Peyer's patch (tissue), 4 donors: ENCODE data around the gene VANGL1. TPM values are rescaled to one million over a fixed set of nuclear protein-coding genes. Genes with fewer than 3 reads are reported as not detected.
A peak's percentile ranks its signal among the peaks of the same experiment; 100 is the strongest.

Experiments
- DNase-seq, 3 donors: peaks; one replicate each; pipeline ENCODE4 v3.0.0-alpha.2; 2017 to 2019
- H3K27ac ChIP-seq, 4 donors: fragments of 200-600 bp; sonication (generic); one replicate each; pipeline ENCODE4 v1.5.1; 2016 to 2019
- H3K27me3 ChIP-seq, 2 donors: fragments of 200-600 bp; sonication (generic); one replicate each; pipeline ENCODE4 v1.5.1; 2019
- H3K36me3 ChIP-seq, 3 donors: fragments of 200-600 bp; sonication (generic); one replicate each; pipeline ENCODE4 v1.5.1; 2016 to 2019
- H3K4me1 ChIP-seq, 4 donors: fragments of 200-600 bp; sonication (generic); one replicate each; pipeline ENCODE4 v1.5.1; 2016 to 2019
- H3K4me3 ChIP-seq, 4 donors: fragments of 200-600 bp; sonication (generic); 1 replicate in 3 of 4; 2 replicates in 1 of 4; pipeline ENCODE4 v1.5.1; 2016 to 2019; ENCODE audit warnings: mild to moderate bottlenecking in 1 of 4
- H3K9me3 ChIP-seq, 4 donors: fragments of 200-600 bp; sonication (generic); one replicate each; pipeline ENCODE4 v1.5.1; 2016 to 2019; ENCODE audit warnings: mild to moderate bottlenecking in 1 of 4
- POLR2A ChIP-seq, 2 donors: fragments of 450-650 bp; IDR thresholded peaks; one replicate each; pipeline ENCODE4 v1.5.1; 2017; ENCODE audit warnings: antibody characterized with exemption in 2 of 2, mild to moderate bottlenecking in 2 of 2, moderate library complexity in 2 of 2
- total RNA-seq, 4 donors: library from RNA; depleted of rRNA; stranded (reverse); fragments of >200 nt; gene quantifications; one replicate each; pipeline ENCODE4 v1.1.0, GENCODE V29; 2016
- TF ChIP-seq, protein P1 (sequence below), 6 experiments: fragments of 450-650 bp in 4 of 6; fragments of 200-600 bp in 2 of 6; sonication (generic) in 1 of 6; IDR thresholded peaks; one replicate each; pipeline ENCODE4 v1.5.1; 2017 to 2019; ENCODE audit warnings: antibody characterized with exemption in 6 of 6, mild to moderate bottlenecking in 3 of 6, moderate library complexity in 1 of 6

VANGL1 gene
- total RNA-seq, 4 donors from 2014 or later = 6.2 to 10.7 (median 7.3) TPM

DNA sequence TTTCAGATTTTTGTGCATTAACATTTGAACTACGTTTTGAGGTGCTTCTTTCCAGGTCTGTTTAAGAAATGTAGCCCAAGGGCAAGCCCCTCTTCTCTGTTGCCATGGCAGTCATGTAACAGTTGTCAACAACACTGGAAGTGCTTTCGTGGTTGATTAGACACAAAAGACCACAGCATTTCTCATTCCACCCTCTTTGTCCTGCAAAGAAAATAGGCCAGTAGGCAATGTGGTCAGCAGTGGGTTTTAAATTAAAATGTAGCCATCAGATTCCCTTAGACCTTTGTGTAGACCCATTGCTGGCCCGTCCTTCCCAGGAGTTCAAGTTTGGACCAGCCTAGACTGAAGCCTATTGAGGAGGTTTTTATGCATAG is 35.4 kb downstream of the VANGL1 start:
- TF ChIP-seq, protein P1, sequence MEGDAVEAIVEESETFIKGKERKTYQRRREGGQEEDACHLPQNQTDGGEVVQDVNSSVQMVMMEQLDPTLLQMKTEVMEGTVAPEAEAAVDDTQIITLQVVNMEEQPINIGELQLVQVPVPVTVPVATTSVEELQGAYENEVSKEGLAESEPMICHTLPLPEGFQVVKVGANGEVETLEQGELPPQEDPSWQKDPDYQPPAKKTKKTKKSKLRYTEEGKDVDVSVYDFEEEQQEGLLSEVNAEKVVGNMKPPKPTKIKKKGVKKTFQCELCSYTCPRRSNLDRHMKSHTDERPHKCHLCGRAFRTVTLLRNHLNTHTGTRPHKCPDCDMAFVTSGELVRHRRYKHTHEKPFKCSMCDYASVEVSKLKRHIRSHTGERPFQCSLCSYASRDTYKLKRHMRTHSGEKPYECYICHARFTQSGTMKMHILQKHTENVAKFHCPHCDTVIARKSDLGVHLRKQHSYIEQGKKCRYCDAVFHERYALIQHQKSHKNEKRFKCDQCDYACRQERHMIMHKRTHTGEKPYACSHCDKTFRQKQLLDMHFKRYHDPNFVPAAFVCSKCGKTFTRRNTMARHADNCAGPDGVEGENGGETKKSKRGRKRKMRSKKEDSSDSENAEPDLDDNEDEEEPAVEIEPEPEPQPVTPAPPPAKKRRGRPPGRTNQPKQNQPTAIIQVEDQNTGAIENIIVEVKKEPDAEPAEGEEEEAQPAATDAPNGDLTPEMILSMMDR (IDR thresholded peaks at IDR 0.05) = no peak
- no peak for TF ChIP-seq POLR2A (IDR thresholded peaks at IDR 0.05)
- Histone ChIP-seq H3K4me1 (no peaks in the 10 kb centered on the region), H3K4me3 (no peak overlapping the region), H3K36me3 (no peaks in the 10 kb centered on the region), H3K9me3 (no peaks in the 10 kb centered on the region), H3K27me3 (no peaks in the 10 kb centered on the region), H3K27ac (no peak overlapping the region)
- DNase-seq = no peak

DNA sequence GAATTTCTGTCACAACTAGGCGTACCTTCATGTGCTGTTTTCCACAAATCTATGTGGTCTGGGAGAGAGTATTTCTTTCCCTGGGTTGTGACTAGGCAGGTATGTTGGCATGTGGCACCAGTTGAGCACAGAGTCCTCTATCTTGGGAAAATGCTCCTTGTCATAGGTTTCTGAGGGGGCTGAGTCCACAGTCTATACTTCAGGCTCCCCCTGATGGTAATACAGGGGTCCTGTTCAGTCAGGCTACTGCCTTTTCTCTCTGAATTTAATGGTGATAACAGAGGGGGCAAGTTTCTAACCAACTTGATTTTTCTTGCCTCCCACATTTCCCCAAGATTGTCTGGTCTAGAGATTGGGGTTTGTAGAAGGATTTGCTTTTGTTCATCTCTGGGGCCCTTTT is 35.8 kb downstream of the VANGL1 start:
- Histone ChIP-seq H3K4me1 (no peaks in the 10 kb centered on the region), H3K36me3 (no peaks in the 10 kb centered on the region), H3K4me3 (no peak overlapping the region), H3K27me3 (no peaks in the 10 kb centered on the region), H3K27ac (no peak overlapping the region), H3K9me3 (no peaks in the 10 kb centered on the region)
- DNase-seq = no peak
- TF ChIP-seq, protein P1 (IDR thresholded peaks at IDR 0.05) = no peak
- no peak for TF ChIP-seq POLR2A (IDR thresholded peaks at IDR 0.05)

DNA sequence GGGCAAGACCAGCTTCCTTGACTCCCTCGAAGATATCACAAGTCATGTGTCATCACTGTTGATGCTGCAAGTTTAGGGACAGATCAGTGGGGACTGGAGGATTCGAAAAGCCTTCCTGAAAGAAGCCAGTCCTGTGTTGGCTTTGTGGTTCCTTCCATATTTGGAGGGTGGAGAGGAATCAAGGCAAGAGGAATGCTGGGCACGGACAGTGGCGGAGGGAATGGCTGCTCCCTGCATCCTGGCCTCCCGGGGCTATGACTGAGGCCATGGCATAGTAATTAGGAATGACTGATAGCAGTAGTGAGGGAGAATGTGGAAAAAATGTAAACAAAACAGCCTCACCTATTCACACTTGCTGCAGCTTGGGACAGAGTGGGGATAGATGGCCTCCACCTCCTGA is 36.4 kb downstream of the VANGL1 start:
- H3K4me3 ChIP-seq = no peak overlapping the region
- H3K4me1 ChIP-seq = no peaks in the 10 kb centered on the region
- H3K27ac ChIP-seq = peak overlapping the region in 1 of 4 donors; percentile 19
- TF ChIP-seq, protein P1 (IDR thresholded peaks at IDR 0.05) = no peak
- no peaks in the 10 kb centered on the region for H3K27me3 ChIP-seq
- H3K36me3 ChIP-seq = peaks cover 0 to 1% (median 0%) of the 10 kb centered on the region in 3 donors
- DNase-seq = no peak
- H3K9me3 ChIP-seq = no peaks in the 10 kb centered on the region

DNA sequence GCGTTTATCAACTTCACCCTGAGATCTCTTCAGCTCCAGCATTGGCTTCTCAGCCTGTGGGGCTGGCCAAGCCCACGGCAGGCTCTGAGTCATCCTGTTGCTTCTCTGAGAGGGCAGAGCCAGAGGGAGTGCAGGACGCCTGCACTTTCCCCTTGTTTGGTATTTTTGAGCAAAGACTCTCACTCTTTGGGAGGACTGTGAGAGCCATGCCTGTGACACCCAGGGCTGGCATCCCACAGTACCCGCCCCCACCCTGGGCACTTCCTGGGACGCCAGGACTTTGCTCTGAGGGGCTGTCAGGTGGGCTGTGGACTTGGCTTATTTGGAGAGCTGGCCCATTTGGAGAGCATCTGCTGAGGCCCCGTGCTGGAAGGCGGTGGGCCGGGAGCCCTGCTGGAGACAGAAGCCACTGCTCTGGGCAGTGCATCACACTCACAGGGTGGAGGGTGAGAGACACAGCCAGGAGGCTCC is 37.4 kb downstream of the VANGL1 start:
- H3K27ac ChIP-seq = peak overlapping the region in 2 of 4 donors; percentile 43 to 68
- no peaks in the 10 kb centered on the region for H3K9me3 ChIP-seq
- no peaks in the 10 kb centered on the region for H3K27me3 ChIP-seq
- H3K36me3 ChIP-seq = peaks cover 0 to 8% (median 0%) of the 10 kb centered on the region in 3 donors
- DNase-seq = no peak
- H3K4me1 ChIP-seq = no peaks in the 10 kb centered on the region
- H3K4me3 ChIP-seq = no peak overlapping the region
- no peak for TF ChIP-seq POLR2A (IDR thresholded peaks at IDR 0.05)
- TF ChIP-seq, protein P1 (IDR thresholded peaks at IDR 0.05) = no peak

DNA sequence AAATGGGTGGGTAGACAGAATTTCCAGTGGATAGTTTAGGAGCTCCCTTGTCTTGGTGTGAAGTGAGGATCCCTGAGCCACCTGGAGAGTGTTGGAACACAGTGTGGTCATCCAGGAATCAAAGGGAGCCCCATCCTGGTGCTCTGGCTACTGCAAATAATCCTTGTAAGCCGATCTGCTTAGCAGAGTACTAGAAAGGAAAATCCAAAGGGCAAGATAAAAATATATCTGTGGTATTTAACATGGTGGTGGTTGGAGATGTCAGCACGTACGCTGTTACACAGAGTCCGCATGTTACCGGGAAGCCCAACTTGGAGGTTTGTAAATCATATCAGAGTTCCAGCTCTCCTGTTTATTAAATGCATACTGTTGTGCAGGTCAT is 39.0 kb downstream of the VANGL1 start:
- Histone ChIP-seq H3K4me3 (no peak overlapping the region), H3K27me3 (no peaks in the 10 kb centered on the region), H3K27ac (no peak overlapping the region), H3K36me3 (peaks cover 0 to 23% (median 0%) of the 10 kb centered on the region in 3 donors), H3K4me1 (no peaks in the 10 kb centered on the region), H3K9me3 (no peaks in the 10 kb centered on the region)
- TF ChIP-seq, protein P1 (IDR thresholded peaks at IDR 0.05) = no peak
- no peak for TF ChIP-seq POLR2A (IDR thresholded peaks at IDR 0.05)
- DNase-seq = no peak

DNA sequence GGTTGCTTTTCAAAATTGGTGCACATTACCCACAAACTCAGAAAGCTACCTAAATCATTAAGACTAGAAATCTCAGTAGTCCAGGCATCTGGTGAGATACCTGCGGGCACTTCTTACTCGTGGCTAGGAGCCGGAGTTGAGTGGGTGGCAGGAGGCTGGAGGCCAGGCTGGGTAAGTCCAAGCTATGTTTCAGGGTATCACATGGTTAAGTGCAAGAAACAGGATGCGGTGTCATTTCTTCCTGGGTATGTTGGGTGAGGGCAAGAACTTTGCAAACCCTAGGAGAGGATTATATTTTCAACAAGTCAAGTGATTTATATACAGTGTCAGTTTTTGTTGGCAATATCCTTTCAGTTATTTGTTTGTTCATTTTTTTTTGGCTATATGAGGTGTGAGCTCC is 41.0 kb downstream of the VANGL1 start:
- Histone ChIP-seq H3K9me3 (no peaks in the 10 kb centered on the region), H3K27ac (no peak overlapping the region), H3K4me1 (no peaks in the 10 kb centered on the region), H3K4me3 (no peak overlapping the region), H3K27me3 (no peaks in the 10 kb centered on the region), H3K36me3 (peaks cover 0 to 25% (median 0%) of the 10 kb centered on the region in 3 donors)
- DNase-seq = no peak
- TF ChIP-seq, protein P1 (IDR thresholded peaks at IDR 0.05) = no peak
- TF ChIP-seq POLR2A (IDR thresholded peaks at IDR 0.05) = no peak
